Daoy (cell line): ENCODE measurements around the gene TAS1R3. TPM values are rescaled to one million over a fixed set of nuclear protein-coding genes. Genes with fewer than 3 reads are reported as not detected.

Experiments
- DNase-seq: peaks from one replicate; pipeline ENCODE4 v3.0.0-alpha.2; 2015; ENCODE audit warnings: low read depth
- total RNA-seq: library from RNA; depleted of rRNA; stranded (reverse); fragments of >200 nt; shearing (Covaris generic); gene quantifications from 2 replicates; pipeline ENCODE4 v1.2.3, GENCODE V29; 2014

The TAS1R3 gene
- total RNA-seq, 1 experiment from 2014 or later: under 0.01 TPM

- DNase-seq: no peak
Observed at GRCh38 chr1:1324084-1324523, 7.0 kb upstream of the TAS1R3 start.

GRCh38 chr1:1324524-1325287 is 6.4 kb upstream of the TAS1R3 start, which contains the start of the genes CPTP and INTS11:
TSS of gene CPTP (plus strand) at chr1:1324802. CDS start at chr1:1326911, 2,109 bp downstream.
TSS of gene INTS11 (minus strand) at chr1:1324660. CDS start at chr1:1324608, 52 bp downstream.
- DNase-seq: peak; percentile 96

- DNase-seq: no peak
Observed at GRCh38 chr1:1325288-1326074, 5.6 kb upstream of the TAS1R3 start.

- DNase-seq: no peak
Observed at GRCh38 chr1:1326075-1326605, 4.9 kb upstream of the TAS1R3 start.

GRCh38 chr1:1327291-1327690 is 3.8 kb upstream of the TAS1R3 start:
- DNase-seq: no peak

- no peak for DNase-seq
Observed at GRCh38 chr1:1328254-1328653, 2.8 kb upstream of the TAS1R3 start.

GRCh38 chr1:1329304-1330210 is 1.5 kb upstream of the TAS1R3 start:
- no peak for DNase-seq

- DNase-seq: no peak
Observed at GRCh38 chr1:1330366-1331067, 563 bp upstream of the TAS1R3 start.

- no peak for DNase-seq
Observed at GRCh38 chr1:1332031-1332755, 1.1 kb downstream of the TAS1R3 start.

- DNase-seq: peak; percentile 47
Observed at GRCh38 chr1:1332774-1333480, 1.8 kb downstream of the TAS1R3 start.

- DNase-seq: no peak
Observed at GRCh38 chr1:1333551-1334241, 2.6 kb downstream of the TAS1R3 start.

GRCh38 chr1:1334835-1335234 is 3.8 kb downstream of the TAS1R3 start:
- DNase-seq: no peak

GRCh38 chr1:1335283-1335682 is 4.2 kb downstream of the TAS1R3 start:
- no peak for DNase-seq

GRCh38 chr1:1335792-1336248 is 4.7 kb downstream of the TAS1R3 start:
- DNase-seq: no peak

- no peak for DNase-seq
Observed at GRCh38 chr1:1336446-1336845, 5.4 kb downstream of the TAS1R3 start.

GRCh38 chr1:1336931-1337792 is 6.1 kb downstream of the TAS1R3 start:
- DNase-seq: no peak

- no peak for DNase-seq
Observed at GRCh38 chr1:1337793-1338147, 6.7 kb downstream of the TAS1R3 start.

- DNase-seq: no peak
Observed at GRCh38 chr1:1338278-1338677, 7.2 kb downstream of the TAS1R3 start.
